Upper lobe of right lung (tissue), 1 donor: ENCODE measurements around the gene SFMBT2. TPM values are rescaled to one million over a fixed set of nuclear protein-coding genes. Genes with fewer than 3 reads are reported as not detected.

Experiments
- ATAC-seq: fragments of 200-7000 bp; cut with Tn5 transposase; one replicate; pipeline ENCODE4 v1.9.1; 2020; ENCODE audit warnings: mild to moderate bottlenecking, moderate library complexity
- DNase-seq: peaks from one replicate; pipeline ENCODE4 v3.0.0-alpha.2; 2020
- H3K27ac ChIP-seq: fragments of 200-600 bp; one replicate; pipeline ENCODE4 v1.8.0; 2022
- H3K27me3 ChIP-seq: fragments of 200-600 bp; one replicate; pipeline ENCODE4 v1.8.0; 2022; ENCODE audit warnings: mild to moderate bottlenecking
- H3K36me3 ChIP-seq: fragments of 200-600 bp; one replicate; pipeline ENCODE4 v1.8.0; 2022
- H3K4me1 ChIP-seq: fragments of 200-600 bp; one replicate; pipeline ENCODE4 v1.8.0; 2022
- H3K4me3 ChIP-seq: fragments of 200-600 bp; one replicate; pipeline ENCODE4 v1.8.0; 2022; ENCODE audit warnings: mild to moderate bottlenecking
- H3K9me3 ChIP-seq: fragments of 200-600 bp; one replicate; pipeline ENCODE4 v1.8.0; 2022
- intact Hi-C: fragments of 100-400 bp; cut with DNase I; formaldehyde crosslinking; loops from one replicate; pipeline ENCODE4 v1.11.0; 2022
- total RNA-seq: library from RNA; stranded (reverse); fragmentation: NEBNext Ultra II Directional; extraction: Animal tissue kit (Norgen Biotek cat#: 25700); gene quantifications from one replicate; pipeline ENCODE4 v1.2.1, GENCODE V29; 2021
- TF ChIP-seq, protein P1 (sequence below): fragments of 200-600 bp; IDR thresholded peaks from one replicate; pipeline ENCODE4 v1.8.0; 2022; ENCODE audit warnings: antibody characterized with exemption
- donor health status: DM: no; HTN: yes; CAD: no; lungs with severe emphysema.

The SFMBT2 gene
- total RNA-seq, 1 donor from 2014 or later: 16.1 TPM

DNA sequence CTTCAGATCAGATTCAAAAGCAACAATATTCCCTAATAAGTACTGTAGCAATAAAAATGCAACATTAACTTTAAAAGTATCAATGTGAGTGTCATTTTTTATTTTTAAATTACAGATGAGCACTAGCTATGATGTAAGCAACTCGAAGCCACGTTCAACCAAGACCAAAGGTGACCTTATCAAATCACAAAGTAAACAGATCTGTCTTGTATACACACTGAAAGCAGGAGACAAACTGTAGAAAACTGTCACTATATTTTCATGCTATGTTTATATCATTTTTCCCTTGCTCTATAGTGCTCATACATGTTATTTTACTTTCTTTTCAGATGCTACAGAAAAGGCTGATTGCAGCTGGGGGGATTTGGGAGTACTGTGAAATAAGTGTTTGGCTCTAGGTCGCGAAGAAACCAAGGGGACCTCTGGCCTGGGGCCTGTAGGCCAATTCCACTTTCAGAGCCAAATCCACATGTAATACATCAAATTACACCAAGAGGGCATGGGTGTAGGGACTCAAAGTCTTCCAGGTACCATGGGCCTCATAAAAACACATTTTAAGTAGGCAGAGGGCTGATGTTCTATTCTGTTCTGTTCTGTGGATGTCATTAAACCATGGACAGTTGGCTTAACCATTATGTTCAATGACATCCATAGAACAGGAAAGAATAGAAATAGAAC lies 245.2 kb downstream of the SFMBT2 start:
- Histone ChIP-seq H3K4me1 (no peaks in the 10 kb centered on the region), H3K27me3 (no peaks in the 10 kb centered on the region), H3K27ac (no peak overlapping the region), H3K4me3 (no peak overlapping the region), H3K36me3 (peaks cover 15% of the 10 kb centered on the region), H3K9me3 (no peaks in the 10 kb centered on the region)
- intact Hi-C loops: no loop called here
- DNase-seq (no peak), ATAC-seq (no peak)
- TF ChIP-seq, protein P1, sequence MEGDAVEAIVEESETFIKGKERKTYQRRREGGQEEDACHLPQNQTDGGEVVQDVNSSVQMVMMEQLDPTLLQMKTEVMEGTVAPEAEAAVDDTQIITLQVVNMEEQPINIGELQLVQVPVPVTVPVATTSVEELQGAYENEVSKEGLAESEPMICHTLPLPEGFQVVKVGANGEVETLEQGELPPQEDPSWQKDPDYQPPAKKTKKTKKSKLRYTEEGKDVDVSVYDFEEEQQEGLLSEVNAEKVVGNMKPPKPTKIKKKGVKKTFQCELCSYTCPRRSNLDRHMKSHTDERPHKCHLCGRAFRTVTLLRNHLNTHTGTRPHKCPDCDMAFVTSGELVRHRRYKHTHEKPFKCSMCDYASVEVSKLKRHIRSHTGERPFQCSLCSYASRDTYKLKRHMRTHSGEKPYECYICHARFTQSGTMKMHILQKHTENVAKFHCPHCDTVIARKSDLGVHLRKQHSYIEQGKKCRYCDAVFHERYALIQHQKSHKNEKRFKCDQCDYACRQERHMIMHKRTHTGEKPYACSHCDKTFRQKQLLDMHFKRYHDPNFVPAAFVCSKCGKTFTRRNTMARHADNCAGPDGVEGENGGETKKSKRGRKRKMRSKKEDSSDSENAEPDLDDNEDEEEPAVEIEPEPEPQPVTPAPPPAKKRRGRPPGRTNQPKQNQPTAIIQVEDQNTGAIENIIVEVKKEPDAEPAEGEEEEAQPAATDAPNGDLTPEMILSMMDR: no peak

DNA sequence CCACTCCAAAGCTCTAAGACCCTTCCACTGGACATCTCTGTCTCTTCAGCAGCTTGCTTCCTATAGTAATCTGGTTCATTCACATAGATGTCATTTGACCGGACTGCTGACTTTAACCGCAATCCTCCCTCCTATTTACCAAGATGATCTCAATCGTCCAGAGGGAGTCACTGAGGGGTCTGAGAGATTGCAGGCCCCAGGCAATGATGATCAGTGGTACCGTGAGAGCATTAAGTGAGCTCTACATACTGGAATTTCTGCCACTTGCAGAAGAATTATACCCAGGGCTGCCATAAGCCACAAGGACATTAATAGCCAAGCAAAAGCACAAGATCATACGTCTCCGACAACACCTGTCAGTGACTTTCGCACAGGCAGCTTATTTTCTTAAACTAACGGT lies 245.9 kb downstream of the SFMBT2 start:
- Histone ChIP-seq H3K4me1 (no peaks in the 10 kb centered on the region), H3K36me3 (peaks cover 10% of the 10 kb centered on the region), H3K4me3 (no peak overlapping the region), H3K27me3 (no peaks in the 10 kb centered on the region), H3K9me3 (no peaks in the 10 kb centered on the region), H3K27ac (no peak overlapping the region)
- intact Hi-C loops: no loop called here
- ATAC-seq (no peak), DNase-seq (no peak)
- TF ChIP-seq, protein P1: no peak

DNA sequence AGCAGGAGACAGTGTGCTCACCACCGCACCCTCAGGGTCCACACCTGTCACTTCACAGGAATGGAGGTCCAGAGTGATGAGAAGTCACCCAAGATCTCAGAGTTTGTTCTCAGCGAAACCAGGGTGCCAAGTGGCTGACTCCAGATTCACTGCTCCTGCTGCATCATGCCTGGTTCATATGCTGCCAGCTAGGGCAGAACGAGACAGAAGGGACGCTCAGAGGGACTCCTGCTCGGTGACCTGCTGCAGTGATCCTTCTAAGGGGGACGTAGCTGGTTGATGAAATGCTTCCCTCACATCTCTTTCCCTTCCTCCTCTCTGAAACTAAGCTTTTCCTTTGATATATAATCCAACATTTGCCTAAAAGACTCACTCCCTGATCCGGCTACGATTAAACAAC lies 248.5 kb downstream of the SFMBT2 start:
- no peak overlapping the region for H3K4me3 ChIP-seq

DNA sequence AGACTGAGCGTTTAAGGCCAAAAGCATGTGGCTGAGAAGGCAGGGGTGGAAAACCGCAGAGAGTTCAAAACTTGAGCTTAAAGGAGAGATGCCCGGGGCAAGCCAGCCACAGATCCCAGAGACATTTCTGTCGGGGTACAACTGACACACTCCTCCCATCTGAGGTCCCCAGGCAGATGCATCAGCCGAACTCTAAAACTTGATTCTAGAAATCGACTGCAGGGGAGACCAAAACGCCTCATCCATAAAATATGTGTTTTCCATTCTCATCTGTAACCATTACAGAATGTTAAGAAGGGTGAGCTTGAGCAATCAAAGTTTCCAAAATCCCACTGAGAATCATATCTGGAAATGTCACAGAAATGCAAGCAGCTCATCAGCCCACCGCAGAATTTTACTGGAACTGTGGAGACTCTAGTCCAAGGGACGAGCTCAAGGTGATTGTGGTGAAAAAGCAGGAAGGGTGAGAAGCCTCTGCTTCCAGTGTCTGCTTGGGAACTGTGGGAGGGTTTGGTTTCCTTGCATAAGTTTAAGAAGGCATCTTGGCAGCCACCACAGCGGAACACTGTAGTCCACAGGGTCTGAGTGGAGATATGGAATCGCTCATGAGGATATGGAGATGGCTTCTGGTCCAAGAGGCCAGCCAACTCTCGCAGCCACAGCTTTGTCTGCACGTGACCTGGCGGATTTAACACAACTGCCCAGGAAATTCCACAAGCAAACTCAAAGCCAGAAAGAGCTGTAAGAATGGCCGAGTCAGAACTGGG lies 249.2 kb downstream of the SFMBT2 start:
- no peaks in the 10 kb centered on the region for H3K4me1 ChIP-seq
- peak; percentile 21 for ATAC-seq
- intact Hi-C loops: no loop called here
- no peaks in the 10 kb centered on the region for H3K9me3 ChIP-seq
- H3K36me3 ChIP-seq: peaks cover 11% of the 10 kb centered on the region
- DNase-seq: no peak
- no peak overlapping the region for H3K27ac ChIP-seq
- no peak overlapping the region for H3K4me3 ChIP-seq
- no peaks in the 10 kb centered on the region for H3K27me3 ChIP-seq
- TF ChIP-seq, protein P1: no peak

More for the DNA sequence above, 248.5 kb downstream of the SFMBT2 start:
- DNase-seq: no peak
- H3K4me1 ChIP-seq: no peaks in the 10 kb centered on the region
- H3K36me3 ChIP-seq: peaks cover 11% of the 10 kb centered on the region
- TF ChIP-seq, protein P1: no peak
- no peaks in the 10 kb centered on the region for H3K9me3 ChIP-seq
- intact Hi-C loops: no loop called here
- no peak overlapping the region for H3K27ac ChIP-seq
- H3K27me3 ChIP-seq: no peaks in the 10 kb centered on the region
- ATAC-seq: no peak

DNA sequence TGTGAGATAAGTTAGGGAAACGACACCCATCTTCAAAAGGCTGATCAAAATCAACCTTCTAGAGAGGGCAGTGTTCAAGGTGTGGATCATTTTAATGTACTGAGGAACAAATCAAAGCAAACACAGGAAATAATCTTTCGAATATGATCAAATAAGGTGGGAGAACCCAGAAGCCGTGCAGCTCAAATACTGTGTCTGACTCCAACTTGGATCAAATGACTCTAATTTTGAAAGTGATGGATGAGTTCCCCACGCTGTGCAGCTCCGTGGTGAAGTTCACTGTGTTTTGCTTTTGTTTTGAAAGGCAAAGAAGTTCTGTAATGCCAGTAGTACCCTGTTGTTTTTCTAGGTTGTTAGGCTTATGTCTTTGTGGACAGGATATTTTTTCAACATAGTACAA lies 250.9 kb downstream of the SFMBT2 start:
- TF ChIP-seq, protein P1: no peak
- intact Hi-C loops: no loop called here
- Histone ChIP-seq H3K27me3 (no peaks in the 10 kb centered on the region), H3K27ac (no peak overlapping the region), H3K4me1 (no peaks in the 10 kb centered on the region), H3K36me3 (peaks cover 11% of the 10 kb centered on the region), H3K9me3 (no peaks in the 10 kb centered on the region), H3K4me3 (no peak overlapping the region)
- ATAC-seq (no peak), DNase-seq (no peak)
